Neural cell (in vitro differentiated cells): ENCODE results near the gene UGT3A2. TPM values are rescaled to one million over a fixed set of nuclear protein-coding genes. Genes with fewer than 3 reads are reported as not detected.
"Not testable (repeated sequence)": the region's sequence is repeated elsewhere in the genome, so short reads cannot be mapped to it uniquely, and the experiment has no call there.

Source experiments
- H2AFZ ChIP-seq: fragments of 200-600, 300-800 bp; sonication (generic), shearing (Covaris generic); 2 replicates; pipeline ENCODE4 v1.6.0; 2014; ENCODE audit warnings: low read depth, mild to moderate bottlenecking, antibody characterized with exemption, low read length, moderate library complexity
- H3F3A ChIP-seq: fragments of 200-600 bp; shearing (Covaris generic); 2 replicates; pipeline ENCODE4 v1.6.1; 2016; ENCODE audit warnings: mild to moderate bottlenecking, moderate library complexity, mixed read lengths, antibody characterized with exemption, low read length; ENCODE audit not compliant: insufficient read depth, poor library complexity, severe bottlenecking
- H3K27ac ChIP-seq: fragments of 200-600, 300-800 bp; sonication (generic), shearing (Covaris generic); 2 replicates; pipeline ENCODE4 v1.5.1; 2014; ENCODE audit warnings: mild to moderate bottlenecking, low read length, moderate library complexity
- H3K27me3 ChIP-seq: fragments of 300-800, 200-600 bp; sonication (generic), shearing (Covaris generic); 2 replicates; pipeline ENCODE4 v1.6.0; 2014; ENCODE audit warnings: mild to moderate bottlenecking, low read depth, low read length, moderate library complexity; ENCODE audit not compliant: insufficient read depth
- H3K36me3 ChIP-seq: fragments of 300-800, 200-600 bp; sonication (generic), shearing (Covaris generic); 2 replicates; pipeline ENCODE4 v1.5.1; 2014; ENCODE audit warnings: mild to moderate bottlenecking, antibody characterized with exemption, low read length, moderate library complexity; ENCODE audit not compliant: insufficient read depth
- H3K4me2 ChIP-seq: fragments of 300-800, 200-600 bp; sonication (generic), shearing (Covaris generic); 2 replicates; pipeline ENCODE4 v1.6.0; 2014; ENCODE audit warnings: mild to moderate bottlenecking, low read length
- H3K4me3 ChIP-seq: fragments of 300-800, 200-600 bp; sonication (generic), shearing (Covaris generic); 2 replicates; pipeline ENCODE4 v1.5.1; 2014; ENCODE audit warnings: mild to moderate bottlenecking, low read length, moderate library complexity
- H3K79me2 ChIP-seq: fragments of 200-600 bp; shearing (Covaris generic); replicated peaks from 2 replicates; pipeline ENCODE4 v1.6.0; 2014; ENCODE audit warnings: mild to moderate bottlenecking, low read length, moderate library complexity; ENCODE audit not compliant: insufficient read depth
- H3K9ac ChIP-seq: fragments of 300-800, 200-600 bp; sonication (generic), shearing (Covaris generic); 2 replicates; pipeline ENCODE4 v1.6.1; 2016; ENCODE audit warnings: mild to moderate bottlenecking, low read length, mixed read lengths
- H3K9me2 ChIP-seq: fragments of 200-600 bp; shearing (Covaris generic); 2 replicates; pipeline ENCODE4 v1.6.1; 2016; ENCODE audit warnings: mild to moderate bottlenecking, low read length, mixed read lengths; ENCODE audit not compliant: insufficient read depth
- H3K9me3 ChIP-seq: fragments of 200-600, 300-800 bp; sonication (generic), shearing (Covaris generic); 2 replicates; pipeline ENCODE4 v1.6.1; 2016; ENCODE audit warnings: mild to moderate bottlenecking, mixed run types, low read length, moderate library complexity, mixed read lengths
- H4K20me1 ChIP-seq: fragments of 200-600 bp; shearing (Covaris generic); 2 replicates; pipeline ENCODE4 v1.6.1; 2016; ENCODE audit warnings: mild to moderate bottlenecking, mixed run types; ENCODE audit not compliant: insufficient read depth
- EP300 ChIP-seq: fragments of 450-650 bp; conservative IDR thresholded peaks from 2 replicates; pipeline ENCODE4 v1.6.1; 2014; ENCODE audit warnings: antibody characterized with exemption, mild to moderate bottlenecking, moderate library complexity; ENCODE audit not compliant: poor library complexity, severe bottlenecking
- EZH2 ChIP-seq: fragments of 200-600, 300-800 bp; shearing (Covaris generic), sonication (generic); IDR thresholded peaks from 2 replicates; pipeline ENCODE4 v1.6.1; 2014; ENCODE audit warnings: antibody characterized with exemption, low read length, borderline replicate concordance, mild to moderate bottlenecking; ENCODE audit not compliant: insufficient read depth, poor library complexity, severe bottlenecking
- MXI1 ChIP-seq: fragments of 450-650 bp; conservative IDR thresholded peaks from 2 replicates; pipeline ENCODE4 v1.6.1; 2014; ENCODE audit warnings: antibody characterized with exemption, mild to moderate bottlenecking; ENCODE audit not compliant: poor library complexity, severe bottlenecking
- POLR2AphosphoS5 ChIP-seq: IDR thresholded peaks from 2 replicates; pipeline ENCODE4 v1.6.1; 2012
- RAD21 ChIP-seq: fragments of 450-650 bp; conservative IDR thresholded peaks from 2 replicates; pipeline ENCODE4 v1.6.1; 2014; ENCODE audit warnings: antibody characterized with exemption, mild to moderate bottlenecking, moderate library complexity
- SMC3 ChIP-seq: fragments of 450-650 bp; conservative IDR thresholded peaks from 2 replicates; pipeline ENCODE4 v1.6.1; 2014; ENCODE audit warnings: antibody characterized with exemption, mild to moderate bottlenecking, moderate library complexity; ENCODE audit not compliant: poor library complexity
- TAF1 ChIP-seq: IDR thresholded peaks from 2 replicates; pipeline ENCODE4 v1.6.1; 2012; ENCODE audit warnings: low read depth
- polyA plus RNA-seq: library from polyadenylated mRNA; depleted of rRNA; stranded (reverse); fragments of >200 nt; gene quantifications from 2 replicates; pipeline ENCODE4 v1.2.3, GENCODE V29; 2014
- TF ChIP-seq, protein P1 (sequence below): fragments of 450-650 bp; IDR thresholded peaks from 2 replicates; pipeline ENCODE4 v1.5.1; 2014; ENCODE audit warnings: antibody characterized with exemption, mild to moderate bottlenecking, moderate library complexity; ENCODE audit not compliant: poor library complexity, severe bottlenecking
- TF ChIP-seq, protein P2 (sequence below): IDR thresholded peaks from 2 replicates; pipeline ENCODE4 v1.6.1; 2012; ENCODE audit warnings: borderline replicate concordance

UGT3A2 gene
- polyA plus RNA-seq, 1 donor from 2014 or later = not detected

DNA sequence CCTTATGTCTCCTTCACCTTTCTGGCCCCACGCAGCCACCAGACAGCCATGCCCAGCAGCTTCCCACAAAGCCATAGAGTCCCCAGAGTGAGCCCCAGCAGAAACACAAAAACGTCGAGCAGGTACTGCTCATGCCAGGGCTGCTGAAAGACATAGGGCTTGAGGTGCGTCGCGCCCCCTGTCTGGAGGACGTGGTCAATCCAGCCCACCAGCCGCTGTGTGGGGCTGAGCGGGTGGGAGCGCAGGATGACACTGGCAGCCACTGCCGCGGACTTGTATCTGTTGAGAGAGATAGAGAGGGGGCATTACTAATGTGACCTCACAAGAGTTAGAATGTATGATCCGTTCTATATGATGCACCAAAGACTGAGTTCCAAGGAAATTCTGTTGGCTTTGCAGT lies 31.0 kb downstream of the UGT3A2 start:
- H3K27me3 ChIP-seq = no peaks in the 10 kb centered on the region
- TF ChIP-seq POLR2AphosphoS5 (no peak), RAD21 (no peak), MXI1 (no peak), EZH2 (no peak), SMC3 (no peak)
- TF ChIP-seq, protein P1, sequence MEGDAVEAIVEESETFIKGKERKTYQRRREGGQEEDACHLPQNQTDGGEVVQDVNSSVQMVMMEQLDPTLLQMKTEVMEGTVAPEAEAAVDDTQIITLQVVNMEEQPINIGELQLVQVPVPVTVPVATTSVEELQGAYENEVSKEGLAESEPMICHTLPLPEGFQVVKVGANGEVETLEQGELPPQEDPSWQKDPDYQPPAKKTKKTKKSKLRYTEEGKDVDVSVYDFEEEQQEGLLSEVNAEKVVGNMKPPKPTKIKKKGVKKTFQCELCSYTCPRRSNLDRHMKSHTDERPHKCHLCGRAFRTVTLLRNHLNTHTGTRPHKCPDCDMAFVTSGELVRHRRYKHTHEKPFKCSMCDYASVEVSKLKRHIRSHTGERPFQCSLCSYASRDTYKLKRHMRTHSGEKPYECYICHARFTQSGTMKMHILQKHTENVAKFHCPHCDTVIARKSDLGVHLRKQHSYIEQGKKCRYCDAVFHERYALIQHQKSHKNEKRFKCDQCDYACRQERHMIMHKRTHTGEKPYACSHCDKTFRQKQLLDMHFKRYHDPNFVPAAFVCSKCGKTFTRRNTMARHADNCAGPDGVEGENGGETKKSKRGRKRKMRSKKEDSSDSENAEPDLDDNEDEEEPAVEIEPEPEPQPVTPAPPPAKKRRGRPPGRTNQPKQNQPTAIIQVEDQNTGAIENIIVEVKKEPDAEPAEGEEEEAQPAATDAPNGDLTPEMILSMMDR = no peak
- H3K79me2 ChIP-seq = no peaks in the 10 kb centered on the region
- no peaks in the 10 kb centered on the region for H4K20me1 ChIP-seq
- H3K9me2 ChIP-seq = no peaks in the 10 kb centered on the region
- H3F3A ChIP-seq = no peaks in the 10 kb centered on the region
- H3K4me2 ChIP-seq = no peak overlapping the region
- H3K9me3 ChIP-seq = no peaks in the 10 kb centered on the region
- H3K4me3 ChIP-seq = no peak overlapping the region
- H2AFZ ChIP-seq = no peak overlapping the region
- no peak overlapping the region for H3K27ac ChIP-seq
- H3K9ac ChIP-seq = no peak overlapping the region
- no peaks in the 10 kb centered on the region for H3K36me3 ChIP-seq

DNA sequence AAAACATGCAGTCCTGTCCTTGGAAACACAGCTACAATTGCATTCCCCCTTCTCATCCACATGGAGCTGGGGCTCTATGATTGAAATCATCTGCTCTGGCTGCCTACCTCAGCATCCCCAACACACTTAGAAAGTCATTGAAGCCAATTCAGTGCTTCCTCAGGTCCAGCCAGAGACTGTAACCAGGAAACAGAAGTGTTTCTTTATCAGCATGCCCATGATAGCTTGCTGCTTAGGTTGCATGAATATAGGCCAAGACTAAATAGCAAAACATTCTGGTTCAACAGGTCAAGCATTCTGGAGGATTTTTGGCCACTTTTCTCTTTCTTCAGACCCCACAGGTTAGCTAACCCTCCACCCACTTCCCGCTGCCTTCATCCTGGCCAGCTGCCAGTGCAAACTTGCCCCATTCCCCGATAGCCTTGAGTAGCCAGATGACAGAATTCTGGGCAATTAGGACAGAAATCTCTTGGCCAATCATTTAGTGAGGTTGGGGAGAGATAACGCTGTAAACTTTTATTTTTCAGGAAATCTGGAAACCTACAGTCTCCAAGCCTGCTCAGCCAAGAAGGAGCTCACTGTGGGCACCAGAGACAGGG lies 32.0 kb downstream of the UGT3A2 start:
- H4K20me1 ChIP-seq, H3K9ac ChIP-seq, H3K36me3 ChIP-seq, H3F3A ChIP-seq, H2AFZ ChIP-seq, H3K4me3 ChIP-seq, H3K9me3 ChIP-seq, H3K79me2 ChIP-seq, H3K27ac ChIP-seq, H3K27me3 ChIP-seq, H3K9me2 ChIP-seq, H3K4me2 ChIP-seq: not testable (repeated sequence)

DNA sequence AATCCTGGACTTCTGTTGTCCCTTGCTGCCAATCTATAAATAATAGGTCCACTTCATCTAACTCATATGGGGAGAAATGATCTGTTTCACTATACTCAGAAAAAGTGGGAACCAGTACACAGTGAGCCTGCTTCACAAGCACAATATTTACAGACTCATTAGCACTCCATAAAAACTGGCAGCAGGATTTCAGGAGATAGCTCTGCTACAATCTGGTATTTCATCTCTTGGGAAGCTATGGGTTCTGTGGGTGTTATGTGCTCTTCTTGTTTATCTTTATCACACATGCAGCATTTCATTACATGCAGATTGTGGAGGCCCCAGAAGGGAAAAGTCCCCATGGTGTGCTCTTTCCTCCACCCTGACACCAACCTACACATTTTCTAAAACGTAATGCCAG lies 33.2 kb downstream of the UGT3A2 start:
- TF ChIP-seq SMC3 (no peak), RAD21 (no peak), POLR2AphosphoS5 (no peak), TAF1 (no peak), EP300 (no peak), EZH2 (no peak), MXI1 (no peak)
- TF ChIP-seq, protein P1 = no peak
- TF ChIP-seq, protein P2, sequence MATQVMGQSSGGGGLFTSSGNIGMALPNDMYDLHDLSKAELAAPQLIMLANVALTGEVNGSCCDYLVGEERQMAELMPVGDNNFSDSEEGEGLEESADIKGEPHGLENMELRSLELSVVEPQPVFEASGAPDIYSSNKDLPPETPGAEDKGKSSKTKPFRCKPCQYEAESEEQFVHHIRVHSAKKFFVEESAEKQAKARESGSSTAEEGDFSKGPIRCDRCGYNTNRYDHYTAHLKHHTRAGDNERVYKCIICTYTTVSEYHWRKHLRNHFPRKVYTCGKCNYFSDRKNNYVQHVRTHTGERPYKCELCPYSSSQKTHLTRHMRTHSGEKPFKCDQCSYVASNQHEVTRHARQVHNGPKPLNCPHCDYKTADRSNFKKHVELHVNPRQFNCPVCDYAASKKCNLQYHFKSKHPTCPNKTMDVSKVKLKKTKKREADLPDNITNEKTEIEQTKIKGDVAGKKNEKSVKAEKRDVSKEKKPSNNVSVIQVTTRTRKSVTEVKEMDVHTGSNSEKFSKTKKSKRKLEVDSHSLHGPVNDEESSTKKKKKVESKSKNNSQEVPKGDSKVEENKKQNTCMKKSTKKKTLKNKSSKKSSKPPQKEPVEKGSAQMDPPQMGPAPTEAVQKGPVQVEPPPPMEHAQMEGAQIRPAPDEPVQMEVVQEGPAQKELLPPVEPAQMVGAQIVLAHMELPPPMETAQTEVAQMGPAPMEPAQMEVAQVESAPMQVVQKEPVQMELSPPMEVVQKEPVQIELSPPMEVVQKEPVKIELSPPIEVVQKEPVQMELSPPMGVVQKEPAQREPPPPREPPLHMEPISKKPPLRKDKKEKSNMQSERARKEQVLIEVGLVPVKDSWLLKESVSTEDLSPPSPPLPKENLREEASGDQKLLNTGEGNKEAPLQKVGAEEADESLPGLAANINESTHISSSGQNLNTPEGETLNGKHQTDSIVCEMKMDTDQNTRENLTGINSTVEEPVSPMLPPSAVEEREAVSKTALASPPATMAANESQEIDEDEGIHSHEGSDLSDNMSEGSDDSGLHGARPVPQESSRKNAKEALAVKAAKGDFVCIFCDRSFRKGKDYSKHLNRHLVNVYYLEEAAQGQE = no peak
- no peaks in the 10 kb centered on the region for H3K27me3 ChIP-seq
- no peaks in the 10 kb centered on the region for H3K9me2 ChIP-seq
- no peaks in the 10 kb centered on the region for H3K9me3 ChIP-seq
- no peaks in the 10 kb centered on the region for H3F3A ChIP-seq
- H3K79me2 ChIP-seq = no peaks in the 10 kb centered on the region
- no peaks in the 10 kb centered on the region for H3K36me3 ChIP-seq
- no peak overlapping the region for H2AFZ ChIP-seq
- H3K27ac ChIP-seq = no peak overlapping the region
- no peak overlapping the region for H3K4me2 ChIP-seq
- no peak overlapping the region for H3K9ac ChIP-seq
- H3K4me3 ChIP-seq = no peak overlapping the region
- H4K20me1 ChIP-seq = no peaks in the 10 kb centered on the region
